Measurements from ENCODE around the gene CHTF8.
"Not testable (repeated sequence)": the region's sequence is repeated elsewhere in the genome, so short reads cannot be mapped to it uniquely, and the experiment has no call there.

CHTF8 gene

DNA sequence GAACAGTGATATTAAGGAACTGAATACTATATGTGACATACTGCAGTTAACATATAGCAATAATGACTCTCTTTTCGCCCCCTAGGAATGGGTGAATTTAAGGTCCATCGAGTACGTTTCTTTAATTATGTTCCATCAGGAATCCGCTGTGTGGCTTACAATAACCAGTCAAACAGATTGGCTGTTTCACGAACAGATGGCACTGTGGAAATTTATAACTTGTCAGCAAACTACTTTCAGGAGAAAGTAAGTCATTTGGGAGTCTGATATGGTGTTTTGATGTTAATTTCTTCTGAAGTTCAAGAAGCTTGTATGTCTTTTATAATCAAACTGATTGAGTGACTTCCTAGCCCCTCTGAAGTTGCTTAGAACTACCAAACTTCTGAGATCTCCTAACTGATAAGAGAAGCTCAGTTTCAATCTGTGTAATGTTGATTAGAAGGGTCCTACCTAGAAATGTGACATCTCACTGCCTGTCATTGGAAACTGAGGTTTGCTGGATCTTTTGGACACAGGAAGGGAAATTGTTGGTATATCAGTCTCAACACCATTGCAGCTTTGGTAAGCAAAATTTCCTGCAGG lies 1.1 kb upstream of the CHTF8 start:
- DNase-seq, result no peak

DNA sequence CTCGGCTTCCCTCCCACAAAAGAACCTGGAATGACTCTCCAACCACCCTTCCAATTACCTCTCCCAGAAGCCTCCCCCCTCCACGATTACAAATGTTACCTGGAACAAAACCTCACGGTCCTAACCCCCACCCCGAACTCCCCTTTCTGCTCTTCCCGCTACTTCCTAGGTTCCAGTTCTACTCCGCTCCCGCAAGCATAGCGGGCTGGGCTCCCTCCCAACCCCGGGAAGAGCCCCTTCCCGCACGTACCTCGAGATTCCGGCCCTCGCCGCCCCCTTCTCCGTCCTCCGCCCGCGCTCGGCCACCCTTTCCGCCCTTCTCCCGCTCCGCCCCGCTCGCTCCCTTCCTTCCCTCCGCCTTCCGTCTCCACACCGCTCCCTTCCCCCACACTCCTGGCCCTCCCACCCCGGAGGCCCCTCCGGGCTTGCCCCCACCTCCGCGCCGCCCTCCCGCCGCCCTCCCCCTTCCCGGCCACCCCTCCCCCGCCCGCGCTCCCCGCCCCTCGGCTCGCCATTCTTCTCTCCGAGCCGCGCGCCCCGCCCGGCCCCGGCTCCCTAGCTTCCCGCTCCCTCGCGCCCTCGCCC lies 457 bp downstream of the CHTF8 start:
- DNase-seq, result no peak

DNA sequence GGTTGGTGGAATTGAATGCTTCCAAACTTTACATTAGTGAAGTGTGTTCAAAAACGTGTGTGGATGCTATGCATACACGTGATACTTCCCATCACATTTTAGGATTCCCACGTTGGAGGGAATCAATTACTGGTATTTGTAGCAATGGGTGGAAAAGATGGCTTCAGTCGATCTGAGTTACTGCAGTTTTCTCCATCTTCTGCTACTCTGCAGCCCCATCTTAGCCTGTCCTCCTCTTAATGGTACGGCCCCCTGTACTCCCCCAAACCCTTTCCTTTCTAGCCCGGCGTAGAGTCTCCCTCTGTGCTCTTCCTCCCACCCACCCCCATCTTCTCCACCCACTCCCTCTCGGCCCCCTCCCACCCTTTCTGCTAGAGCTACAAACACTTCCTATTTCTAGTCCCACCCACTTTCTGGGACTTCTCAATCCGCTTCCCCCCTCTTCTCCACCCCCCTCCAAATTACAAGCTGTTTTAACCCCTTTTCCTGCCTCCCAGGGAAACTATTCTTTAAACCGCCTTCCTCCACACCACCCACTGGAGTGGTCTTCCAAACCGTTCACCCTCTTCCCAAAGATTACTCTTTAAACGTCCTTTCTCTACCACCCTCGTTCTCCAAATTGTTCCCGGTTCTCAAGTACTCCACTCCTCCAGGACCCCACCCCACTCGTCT lies 1.1 kb downstream of the CHTF8 start:
- no peak for DNase-seq

DNA sequence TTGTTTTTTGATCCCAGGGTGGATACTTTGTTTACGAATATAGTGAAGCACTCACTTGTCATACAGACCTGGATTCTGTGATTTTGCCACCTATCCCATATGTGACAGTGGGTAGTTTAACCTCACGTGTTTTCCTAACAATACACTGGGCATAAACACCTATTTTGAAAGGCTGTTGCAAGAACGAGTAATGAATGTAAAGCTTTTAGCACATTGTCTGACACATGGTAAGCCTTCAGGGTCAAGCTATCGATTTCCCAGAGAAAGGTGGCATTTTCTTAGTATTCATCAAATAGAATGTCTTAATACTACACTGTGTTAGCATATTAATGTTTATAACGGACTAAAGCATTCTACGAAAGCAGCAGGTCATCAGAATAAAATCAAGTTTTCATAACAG lies 1.9 kb downstream of the CHTF8 start:
- no peak for DNase-seq

DNA sequence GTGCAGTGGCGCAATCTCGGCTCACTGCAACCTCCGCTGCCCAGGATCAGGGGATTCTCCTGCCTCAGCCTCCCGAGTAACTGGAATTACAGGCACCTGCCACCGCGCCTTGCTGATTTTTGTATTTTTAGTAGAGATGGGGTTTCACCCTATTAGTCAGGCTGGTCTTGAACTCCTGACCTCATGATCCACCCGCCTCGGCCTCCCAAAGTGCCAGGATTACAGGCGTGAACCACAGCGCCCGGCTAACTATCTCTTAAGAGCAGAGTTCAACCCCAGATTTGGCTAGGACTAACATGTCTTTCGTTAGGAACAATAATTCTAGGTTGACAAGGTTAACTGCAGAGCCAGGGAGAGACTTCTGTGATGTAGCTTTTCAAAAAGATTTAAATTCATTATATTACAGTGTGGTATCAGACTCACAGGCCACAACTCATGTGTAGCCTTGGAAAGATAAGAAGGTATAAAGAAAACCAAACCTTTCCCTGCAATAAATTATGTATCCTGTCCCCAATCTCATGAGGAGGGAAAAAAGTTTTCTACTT lies 4.3 kb downstream of the CHTF8 start:
- no peak for DNase-seq

DNA sequence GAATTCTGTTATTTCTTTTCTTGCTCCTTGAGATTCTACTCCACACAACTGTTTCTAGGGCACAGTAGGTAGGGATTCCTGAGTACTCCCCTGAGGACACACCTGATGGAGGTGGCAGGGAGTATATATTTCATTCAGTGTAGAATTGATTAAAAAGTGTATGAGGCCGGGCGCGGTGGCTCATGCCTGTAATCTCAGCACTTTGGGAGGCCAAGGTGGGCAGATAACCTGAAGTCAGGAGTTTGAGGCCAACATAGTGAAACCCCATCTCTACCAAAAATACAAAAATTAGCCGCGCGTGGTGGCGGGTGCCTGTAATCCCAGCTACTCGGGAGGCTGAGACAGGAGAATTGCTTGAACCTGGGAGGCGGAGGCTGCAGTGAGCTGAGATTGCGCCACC lies 5.6 kb downstream of the CHTF8 start:
- DNase-seq, result not testable (repeated sequence)

DNA sequence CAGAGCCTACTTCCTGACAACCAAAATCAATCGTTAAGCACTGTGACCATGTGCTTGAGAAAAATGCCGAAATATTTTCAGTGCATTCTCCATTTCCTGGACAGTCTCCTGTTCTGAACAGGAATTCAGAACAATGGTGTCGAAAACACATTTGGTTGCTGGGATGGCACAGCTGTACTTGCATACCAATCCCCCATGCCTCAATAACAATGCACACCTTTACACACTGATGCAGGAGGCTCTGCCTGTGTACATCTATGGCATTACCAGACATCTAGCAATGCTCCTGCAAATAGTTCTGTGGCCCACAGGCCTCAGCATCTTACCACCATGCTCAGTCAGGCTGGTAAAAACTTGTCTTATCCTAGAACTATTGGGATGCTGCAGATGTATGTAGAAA lies 6.2 kb downstream of the CHTF8 start:
- DNase-seq, result no peak

DNA sequence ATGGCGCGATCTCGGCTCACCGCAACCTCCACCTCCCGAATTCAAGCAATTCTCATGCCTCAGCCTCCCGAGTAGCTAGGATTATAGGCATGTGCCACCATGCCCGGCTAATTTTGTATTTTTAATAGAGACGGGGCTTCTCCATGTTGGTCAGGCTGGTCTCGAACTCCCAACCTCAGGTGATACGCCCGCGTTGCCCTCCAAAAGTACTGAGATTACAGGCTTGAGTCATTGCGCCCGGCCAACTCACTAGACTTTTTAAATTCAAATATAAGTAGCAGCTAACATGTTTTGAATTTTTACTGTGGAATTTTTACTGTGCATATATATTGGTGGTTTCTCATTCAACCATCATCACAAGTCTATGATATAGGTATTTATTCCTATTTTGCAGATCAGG lies 7.4 kb downstream of the CHTF8 start:
- not testable (repeated sequence) for DNase-seq

DNA sequence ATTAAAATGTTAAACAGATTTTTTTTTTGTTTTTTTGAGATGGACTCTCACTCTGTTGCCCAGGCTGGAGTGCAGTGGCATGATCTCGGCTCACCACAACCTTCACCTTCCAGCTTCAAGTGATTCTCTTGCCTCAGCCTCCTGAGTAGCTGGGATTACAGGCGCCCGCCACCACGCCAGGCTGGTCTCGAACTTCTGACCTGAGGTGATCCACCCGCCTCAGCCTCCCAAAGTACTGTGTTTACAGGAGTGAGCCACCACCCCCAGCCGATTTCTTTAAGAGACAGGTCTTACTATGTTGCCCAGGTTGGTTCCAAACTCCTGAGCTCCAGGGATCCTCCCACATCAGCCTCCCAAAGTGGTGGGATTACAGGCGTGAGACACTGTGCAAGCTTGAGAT lies 8.0 kb downstream of the CHTF8 start:
- not testable (repeated sequence) for DNase-seq

DNA sequence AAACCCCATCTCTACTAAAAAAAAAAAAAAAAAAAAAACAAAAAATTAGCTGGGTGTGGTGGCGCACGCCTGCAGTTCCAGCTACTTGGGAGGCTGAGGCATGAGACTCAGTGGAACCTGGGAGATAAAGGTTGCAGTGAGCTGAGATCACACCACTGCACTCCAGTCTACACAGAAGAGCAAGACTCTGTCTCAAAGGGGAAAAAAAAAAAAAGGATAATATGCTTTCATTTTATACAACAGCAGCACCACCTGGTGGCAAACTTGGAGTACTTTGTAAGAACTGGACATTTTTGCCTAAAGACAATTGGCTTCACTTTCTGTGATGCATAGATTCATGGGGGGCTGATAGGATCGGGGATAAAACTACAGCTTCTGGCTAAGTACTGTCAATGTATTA lies 8.5 kb downstream of the CHTF8 start:
- no peak for DNase-seq

DNA sequence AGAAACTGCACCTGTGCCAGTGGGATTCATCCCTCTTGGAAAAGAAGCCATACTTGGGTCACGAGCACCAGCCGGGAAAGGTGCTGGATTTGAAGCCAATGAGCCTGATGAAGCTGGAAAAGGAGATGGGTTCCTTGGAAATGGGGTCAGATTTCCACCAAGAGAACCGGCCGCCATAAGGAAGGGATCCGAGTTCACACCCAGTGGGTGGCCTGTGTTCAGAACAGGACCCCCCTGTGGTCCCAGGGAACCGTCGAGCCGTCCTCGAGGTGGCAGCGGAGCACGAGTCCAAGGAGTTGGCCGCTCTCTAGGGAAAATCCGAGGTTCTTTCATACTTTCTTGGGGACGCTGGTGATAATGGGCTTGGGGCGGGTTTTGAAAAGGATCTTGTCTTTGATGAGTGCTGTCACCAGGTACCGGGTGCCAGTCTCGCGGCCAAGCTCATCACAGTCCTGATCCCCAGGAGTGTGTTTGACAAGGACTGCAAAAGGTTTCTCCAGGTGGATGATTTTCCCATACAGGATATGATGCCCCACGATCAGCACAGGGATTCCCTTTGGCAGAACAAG lies 12.2 kb downstream of the CHTF8 start:
- no peak for DNase-seq

DNA sequence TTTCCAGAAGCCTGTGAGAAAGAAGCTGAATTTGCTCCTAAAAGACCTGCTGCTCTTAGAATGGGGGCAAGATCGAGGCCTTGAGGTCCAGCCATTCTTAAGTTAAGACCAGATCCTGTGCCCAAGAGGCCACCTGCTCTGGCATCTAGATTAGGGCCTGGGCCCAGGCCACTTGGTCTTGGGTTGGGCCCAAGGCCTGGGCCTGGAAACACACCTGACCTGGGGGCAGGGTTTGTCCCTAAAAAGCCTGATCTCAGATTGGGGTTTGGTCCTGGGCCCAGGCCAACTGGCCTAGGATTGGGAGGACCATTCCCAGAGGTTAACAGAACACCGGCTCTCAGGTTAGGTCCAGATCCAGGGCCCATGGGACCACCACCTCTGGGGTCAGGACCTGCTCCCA lies 12.9 kb downstream of the CHTF8 start:
- no peak for DNase-seq

DNA sequence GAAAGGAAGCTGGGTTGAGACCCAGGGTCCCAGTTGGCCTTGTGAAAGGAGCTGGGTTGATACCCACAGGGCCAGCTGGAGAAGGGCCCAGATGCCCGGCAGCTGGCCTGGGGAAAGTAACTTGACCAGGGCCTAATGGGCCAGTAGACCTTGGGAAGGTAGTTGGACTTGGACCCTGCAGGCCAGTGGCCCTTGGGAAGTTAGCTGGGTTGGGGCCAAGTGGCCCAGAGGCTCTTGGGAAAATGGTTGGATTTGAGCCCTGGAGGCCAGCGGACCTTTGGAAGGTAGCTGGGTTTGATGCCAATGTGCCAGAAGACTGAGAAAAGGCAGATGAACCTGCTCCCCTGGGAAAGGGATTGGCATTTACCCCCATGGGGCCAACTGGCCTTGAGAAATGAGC lies 13.4 kb downstream of the CHTF8 start:
- DNase-seq, result no peak

DNA sequence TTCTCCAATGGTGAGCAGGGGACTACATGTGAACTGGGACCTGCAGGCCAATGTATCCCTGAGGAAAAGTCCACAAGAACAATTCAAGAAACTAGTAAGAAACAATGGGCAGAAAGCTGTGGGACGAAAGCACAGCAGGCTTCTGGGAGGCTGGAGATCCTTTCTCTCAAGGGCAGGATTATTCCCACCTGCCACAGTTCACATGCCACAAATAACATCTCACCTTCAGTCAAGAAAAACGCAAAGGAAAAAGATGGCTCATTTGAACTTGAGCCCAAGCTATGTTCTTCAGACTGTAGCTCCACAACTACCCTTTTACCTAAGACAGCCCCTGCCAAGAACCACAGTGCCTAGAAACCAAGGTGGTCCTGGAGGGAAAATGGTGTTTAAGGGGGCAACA lies 13.9 kb downstream of the CHTF8 start:
- no peak for DNase-seq

DNA sequence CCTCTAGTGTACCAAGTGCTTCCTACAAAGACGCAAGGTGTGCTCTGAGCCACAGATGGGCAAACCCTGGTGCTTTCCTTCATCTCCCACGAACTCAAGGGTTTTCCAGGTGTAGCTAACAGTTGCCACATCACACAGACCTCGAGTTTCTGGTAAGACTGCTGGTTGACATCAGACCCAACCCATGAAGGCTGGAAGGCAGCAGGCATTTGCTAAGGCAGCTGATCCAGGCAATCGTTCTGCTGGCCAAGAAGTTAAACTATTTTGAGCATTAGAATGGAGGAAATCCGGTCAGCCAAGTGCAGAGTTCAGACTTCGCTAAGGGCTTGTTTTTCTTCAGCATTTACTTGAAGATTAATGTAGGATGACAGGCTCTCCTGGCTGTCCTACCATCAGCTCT lies 15.5 kb downstream of the CHTF8 start:
- DNase-seq, result no peak

DNA sequence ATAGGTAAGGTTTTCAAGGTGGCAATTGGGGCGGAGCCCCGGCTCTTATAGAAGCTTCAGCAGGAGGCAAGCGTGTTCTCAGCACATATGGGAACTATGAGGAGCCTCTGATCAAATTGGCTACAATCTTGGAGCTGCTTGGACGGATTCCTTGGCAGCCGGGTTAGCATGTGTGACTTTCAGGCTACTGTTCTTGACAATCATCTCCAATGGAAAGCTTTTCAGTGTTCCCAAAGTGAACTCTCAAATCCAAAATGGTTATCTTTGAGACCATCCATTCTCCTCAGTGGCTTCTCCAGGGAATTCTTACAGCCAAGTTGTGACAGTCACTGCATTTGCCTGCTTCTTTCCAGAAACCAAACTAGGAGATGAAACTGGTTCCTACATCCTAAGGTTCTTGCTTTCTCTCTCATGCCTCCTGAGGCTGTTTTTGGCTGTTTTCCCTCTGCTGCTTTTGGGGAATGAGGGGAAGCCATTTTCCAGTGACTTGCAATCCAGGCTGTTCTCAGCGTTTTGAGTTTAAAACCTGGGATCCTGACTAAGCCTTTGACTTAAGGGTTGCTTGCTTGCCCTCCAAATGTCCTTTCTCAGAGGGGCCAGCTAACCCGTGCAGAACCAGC lies 16.0 kb downstream of the CHTF8 start:
- DNase-seq, result no peak

DNA sequence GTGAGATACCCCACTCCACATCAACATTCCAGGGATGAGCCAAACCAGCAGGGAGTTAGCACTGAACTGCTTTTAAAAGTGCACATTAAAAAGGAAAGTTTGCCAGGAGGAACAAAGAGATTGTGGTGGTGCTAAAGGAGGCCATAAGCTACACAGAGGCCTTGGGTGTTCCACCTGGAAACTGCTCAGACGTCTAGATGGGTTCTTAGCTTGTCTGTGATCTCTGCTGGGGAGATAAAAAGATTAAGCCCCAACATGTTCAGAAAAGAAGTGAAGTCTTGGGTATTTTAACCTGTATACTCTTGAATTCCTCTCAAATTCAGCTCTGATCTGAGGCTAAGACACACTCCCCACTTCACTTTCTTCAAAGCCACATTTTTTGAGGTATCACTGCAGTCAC lies 16.6 kb downstream of the CHTF8 start:
- DNase-seq, result no peak

DNA sequence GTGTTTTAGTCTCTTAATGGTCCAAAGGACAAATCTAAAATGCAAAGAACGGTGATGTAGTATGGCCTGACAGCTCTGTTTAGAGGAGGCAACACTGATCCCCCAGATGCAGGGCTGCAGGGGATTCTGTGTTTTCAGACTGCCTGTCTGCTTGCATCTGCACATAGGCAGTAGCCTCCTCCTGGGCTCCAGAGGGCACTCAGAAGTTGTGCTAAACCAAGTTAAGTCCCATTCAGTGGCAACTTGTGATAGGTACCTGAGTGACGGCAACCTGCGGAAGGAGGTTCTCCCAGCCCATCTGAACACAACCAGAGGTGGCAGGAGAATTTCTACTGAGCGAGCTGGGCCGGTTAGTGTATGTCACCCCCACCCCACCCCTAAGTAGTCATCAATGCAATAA lies 17.0 kb downstream of the CHTF8 start:
- DNase-seq, result no peak

DNA sequence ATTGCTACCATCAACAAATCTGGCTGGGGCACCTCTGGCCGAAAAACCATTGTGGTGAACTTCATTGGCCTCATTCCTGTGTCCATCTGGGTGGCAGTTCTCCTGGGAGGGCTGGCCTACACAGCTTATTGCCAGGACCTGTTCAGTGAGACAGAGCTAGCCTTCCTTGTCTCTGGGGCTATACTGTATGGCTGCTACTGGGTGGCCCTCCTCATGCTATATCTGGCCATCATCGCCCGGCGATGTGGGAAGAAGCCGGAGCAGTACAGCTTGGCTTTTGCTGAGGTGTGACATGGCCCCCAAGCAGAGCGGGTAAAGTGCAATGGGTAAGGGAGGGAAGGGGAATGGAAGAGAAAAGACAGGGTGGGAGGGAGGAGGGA lies 17.4 kb downstream of the CHTF8 start:
- DNase-seq, result no peak

DNA sequence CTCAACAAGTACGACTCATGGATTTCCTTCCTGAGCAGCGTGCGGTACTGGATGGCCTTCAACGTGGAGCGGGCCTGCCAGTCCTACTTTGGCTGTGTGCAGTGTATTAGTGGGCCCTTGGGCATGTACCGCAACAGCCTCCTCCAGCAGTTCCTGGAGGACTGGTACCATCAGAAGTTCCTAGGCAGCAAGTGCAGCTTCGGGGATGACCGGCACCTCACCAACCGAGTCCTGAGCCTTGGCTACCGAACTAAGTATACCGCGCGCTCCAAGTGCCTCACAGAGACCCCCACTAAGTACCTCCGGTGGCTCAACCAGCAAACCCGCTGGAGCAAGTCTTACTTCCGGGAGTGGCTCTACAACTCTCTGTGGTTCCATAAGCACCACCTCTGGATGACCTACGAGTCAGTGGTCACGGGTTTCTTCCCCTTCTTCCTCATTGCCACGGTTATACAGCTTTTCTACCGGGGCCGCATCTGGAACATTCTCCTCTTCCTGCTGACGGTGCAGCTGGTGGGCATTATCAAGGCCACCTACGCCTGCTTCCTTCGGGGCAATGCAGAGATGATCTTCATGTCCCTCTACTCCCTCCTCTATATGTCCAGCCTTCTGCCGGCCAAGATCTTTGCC lies 17.9 kb downstream of the CHTF8 start:
- no peak for DNase-seq

DNA sequence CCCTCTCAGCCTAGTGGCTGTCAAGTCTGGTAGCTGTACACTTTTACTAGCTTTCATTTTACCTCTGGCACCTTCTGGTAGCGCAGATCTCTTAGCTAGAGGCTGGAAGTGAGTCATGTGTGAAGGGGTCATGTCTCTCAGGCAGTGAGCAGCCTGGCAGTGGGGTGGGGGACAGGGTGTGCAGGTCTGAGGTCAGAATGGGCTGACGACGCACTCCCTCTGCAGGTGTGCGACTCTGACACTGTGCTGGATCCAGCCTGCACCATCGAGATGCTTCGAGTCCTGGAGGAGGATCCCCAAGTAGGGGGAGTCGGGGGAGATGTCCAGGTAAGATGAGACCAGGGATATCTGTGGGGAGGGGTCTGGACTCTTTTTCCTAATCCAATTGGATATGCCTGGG lies 19.2 kb downstream of the CHTF8 start:
- DNase-seq, result no peak

DNA sequence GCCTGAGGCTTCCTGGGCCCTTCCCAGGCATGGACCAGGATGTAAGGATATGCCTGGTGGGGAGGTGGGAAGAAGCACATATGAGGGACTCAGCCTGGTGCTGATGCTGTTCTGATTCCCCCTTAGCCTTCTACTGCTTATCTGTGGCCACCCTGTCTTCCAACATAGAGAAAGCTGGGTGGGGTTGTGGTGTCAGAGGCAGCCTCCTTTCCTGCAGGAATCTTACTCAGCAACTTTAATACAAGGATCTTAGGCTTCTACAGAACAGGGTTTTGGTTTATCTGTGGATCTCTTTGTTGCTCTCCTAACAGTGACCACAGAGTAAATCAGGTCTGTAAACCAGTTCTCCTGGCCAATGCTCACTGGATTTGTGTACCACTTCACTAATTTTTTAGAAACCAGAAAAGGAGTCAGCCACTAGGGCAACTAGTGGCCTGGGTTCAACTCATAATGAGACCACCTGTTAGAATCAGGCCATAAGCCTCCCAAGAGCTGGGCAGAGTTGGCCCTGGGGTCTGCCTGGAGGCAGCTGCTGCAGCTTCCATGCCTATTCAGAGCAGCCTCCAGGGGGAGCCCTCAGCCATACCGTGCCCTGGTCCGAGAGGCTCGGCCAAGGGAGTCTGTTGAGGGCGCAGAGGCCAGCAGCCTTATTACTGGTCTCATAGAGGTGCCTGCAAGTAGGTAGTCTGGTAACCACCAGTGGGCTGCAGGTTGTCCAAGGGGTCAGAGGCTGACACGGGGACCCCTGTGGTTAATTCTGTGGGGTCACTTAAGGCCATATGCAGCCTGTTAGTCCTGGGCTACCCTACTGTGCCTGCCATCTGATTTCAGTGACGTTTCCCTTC lies 19.9 kb downstream of the CHTF8 start:
- DNase-seq, result no peak

DNA sequence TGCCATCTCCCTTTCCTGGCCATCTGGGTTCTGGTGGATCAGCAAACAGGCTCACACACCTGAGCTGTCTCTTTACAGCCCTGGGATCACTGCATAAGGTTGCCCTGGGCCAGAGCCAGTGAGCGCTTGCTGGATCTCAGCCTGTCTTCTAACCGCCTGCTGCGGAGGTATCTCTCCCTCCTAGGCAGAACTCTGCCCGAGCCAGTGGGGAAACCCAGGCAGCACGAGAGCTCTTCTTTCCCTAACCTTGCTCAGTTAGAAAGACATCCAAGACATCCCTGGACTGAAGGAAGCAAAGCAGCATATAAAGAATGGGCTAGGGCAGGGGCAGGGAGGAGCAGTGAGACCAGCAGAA lies 20.5 kb downstream of the CHTF8 start:
- DNase-seq, result no peak

All from NCI-H1048 (cell line).